ENCODE results near the gene CTNNA3.

- TF ChIP-seq CTCF (IDR thresholded peaks at IDR 0.05) (no peak), POLR2A (IDR thresholded peaks at IDR 0.05) (no peak)
These were observed 933.7 kb downstream of the CTNNA3 start for GRCh38 chr10:66762218-66762729.
